IPS-20b (cell line): Measurements from ENCODE around the gene STAT3.
"Not testable (repeated sequence)": the region's sequence is repeated elsewhere in the genome, so short reads cannot be mapped to it uniquely, and the experiment has no call there.

Experiments used
- H3K27ac ChIP-seq: one replicate; pipeline ENCODE4 v1.5.1; 2013; ENCODE audit warnings: low read length
- H3K27me3 ChIP-seq: 2 replicates; pipeline ENCODE4 v1.6.1; 2013; ENCODE audit warnings: mild to moderate bottlenecking, low read length, inconsistent platforms; ENCODE audit not compliant: insufficient read depth
- H3K36me3 ChIP-seq: 2 replicates; pipeline ENCODE4 v1.6.1; 2013; ENCODE audit warnings: low read depth, mild to moderate bottlenecking, inconsistent platforms, low read length, moderate library complexity; ENCODE audit not compliant: insufficient read depth
- H3K4me1 ChIP-seq: 2 replicates; pipeline ENCODE4 v1.6.1; 2013; ENCODE audit warnings: mild to moderate bottlenecking, control low read depth, inconsistent platforms, low read length, moderate library complexity; ENCODE audit not compliant: insufficient read depth
- H3K4me3 ChIP-seq: 2 replicates; pipeline ENCODE4 v1.5.1; 2013; ENCODE audit warnings: mild to moderate bottlenecking, low read length, inconsistent platforms
- H3K9ac ChIP-seq: 2 replicates; pipeline ENCODE4 v1.6.1; 2013; ENCODE audit warnings: low read depth, mild to moderate bottlenecking, inconsistent platforms, low read length, moderate library complexity
- H3K9me3 ChIP-seq: 2 replicates; pipeline ENCODE4 v1.6.1; 2013; ENCODE audit warnings: mild to moderate bottlenecking, low read depth, low read length, inconsistent platforms; ENCODE audit not compliant: insufficient read depth

Gene STAT3

GRCh38 chr17:42361781-42362186, 26.5 kb downstream of the STAT3 start:
- Histone ChIP-seq H3K27me3 (no peaks in the 10 kb centered on the region), H3K4me1 (peaks cover 17% of the 10 kb centered on the region), H3K27ac (no peak overlapping the region), H3K4me3 (no peak overlapping the region), H3K36me3 (no peaks in the 10 kb centered on the region), H3K9me3 (no peaks in the 10 kb centered on the region), H3K9ac (no peak overlapping the region)

DNA sequence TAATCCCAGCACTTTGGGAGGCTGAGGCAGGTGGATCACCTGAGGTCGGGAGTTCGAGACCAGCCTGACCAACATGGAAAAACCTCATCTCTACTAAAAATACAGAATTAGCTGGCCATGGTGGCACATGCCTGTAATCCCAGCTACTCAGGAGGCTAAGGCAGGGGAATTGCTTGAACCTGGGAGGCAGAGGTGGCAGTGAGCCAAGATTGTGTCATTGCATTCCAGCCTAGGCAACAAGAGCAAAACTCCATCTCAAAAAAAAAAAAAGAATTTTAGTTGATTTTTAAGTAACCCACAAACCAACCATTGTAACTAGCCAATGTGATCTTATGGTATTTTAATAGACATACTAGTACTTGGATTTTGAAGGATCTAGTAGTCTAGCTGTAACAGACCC, 27.9 kb downstream of the STAT3 start:
- H3K4me3 ChIP-seq, H3K27me3 ChIP-seq, H3K27ac ChIP-seq, H3K36me3 ChIP-seq, H3K9me3 ChIP-seq, H3K9ac ChIP-seq: not testable (repeated sequence)
- peaks cover 17% of the 10 kb centered on the region for H3K4me1 ChIP-seq

GRCh38 chr17:42359133-42359532, 29.1 kb downstream of the STAT3 start:
- H3K9ac ChIP-seq = no peak overlapping the region
- no peaks in the 10 kb centered on the region for H3K9me3 ChIP-seq
- H3K4me3 ChIP-seq = no peak overlapping the region
- peaks cover 17% of the 10 kb centered on the region for H3K4me1 ChIP-seq
- no peak overlapping the region for H3K27ac ChIP-seq
- H3K36me3 ChIP-seq = no peaks in the 10 kb centered on the region
- H3K27me3 ChIP-seq = no peaks in the 10 kb centered on the region

DNA sequence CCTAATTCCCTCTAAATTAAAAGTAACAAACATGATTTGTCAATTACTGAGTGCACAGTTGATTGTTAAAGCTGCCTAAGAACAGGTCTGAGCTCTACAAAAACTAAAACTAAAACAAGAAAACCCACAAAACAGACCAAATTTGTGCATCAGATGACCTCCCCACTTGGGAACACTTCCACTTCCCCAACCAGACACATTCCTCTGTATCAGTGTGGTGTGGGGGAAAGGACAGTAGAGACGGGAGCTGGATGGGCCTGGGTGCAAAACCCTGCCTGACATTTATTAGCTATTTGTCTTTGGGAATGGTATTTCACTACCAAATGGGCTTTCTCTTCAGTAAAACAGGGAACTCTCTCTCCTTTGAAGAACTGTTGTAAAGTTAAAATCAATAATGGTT, 29.8 kb downstream of the STAT3 start:
- Histone ChIP-seq H3K36me3 (no peaks in the 10 kb centered on the region), H3K9ac (no peak overlapping the region), H3K4me3 (no peak overlapping the region), H3K27me3 (no peaks in the 10 kb centered on the region), H3K4me1 (peaks cover 17% of the 10 kb centered on the region), H3K27ac (no peak overlapping the region), H3K9me3 (no peaks in the 10 kb centered on the region)

DNA sequence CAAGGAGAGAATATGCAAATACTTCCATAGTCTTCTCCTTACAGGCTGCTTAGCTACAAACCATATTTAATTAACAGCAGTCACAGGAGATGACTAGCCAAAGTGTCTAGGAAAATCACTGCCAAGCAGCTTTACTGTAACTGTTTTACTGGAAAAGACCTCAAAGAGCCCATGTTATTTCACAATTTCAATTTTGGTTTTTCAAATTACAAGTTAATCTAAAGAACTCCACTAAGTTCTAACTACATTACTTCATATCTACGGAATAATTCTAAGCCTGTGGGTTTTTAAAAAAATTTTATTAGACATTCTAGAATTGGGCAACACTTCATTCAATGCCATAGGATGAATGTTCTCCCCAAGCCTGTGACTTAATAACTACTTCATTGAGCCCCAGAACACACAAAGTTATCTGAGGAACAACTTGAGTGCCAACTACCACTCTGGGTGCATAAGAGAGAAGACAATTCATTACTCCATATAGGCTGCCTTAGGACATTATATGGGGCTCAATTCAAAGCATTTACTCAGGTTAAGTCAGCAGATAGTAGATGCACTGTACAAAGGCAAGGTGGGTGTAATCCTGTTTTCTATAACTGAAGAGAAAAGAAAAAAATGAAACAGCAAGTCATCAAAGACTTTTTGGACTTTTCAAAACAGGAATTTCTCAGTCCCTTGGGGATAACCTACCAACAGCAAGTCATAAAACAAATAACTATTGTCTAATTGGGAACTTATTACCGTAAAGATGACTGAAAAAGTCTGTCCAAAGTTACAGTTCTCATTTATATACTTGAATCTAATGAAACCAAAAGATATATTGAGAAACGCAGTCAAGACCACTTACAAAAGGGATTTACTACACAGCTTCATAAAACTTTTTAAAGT, 33.0 kb downstream of the STAT3 start:
- H3K27ac ChIP-seq = no peak overlapping the region
- no peak overlapping the region for H3K9ac ChIP-seq
- H3K4me1 ChIP-seq = no peaks in the 10 kb centered on the region

GRCh38 chr17:42348104-42348503, 40.1 kb downstream of the STAT3 start:
- H3K27me3 ChIP-seq = no peaks in the 10 kb centered on the region
- H3K27ac ChIP-seq = no peak overlapping the region
- no peak overlapping the region for H3K9ac ChIP-seq
- no peaks in the 10 kb centered on the region for H3K9me3 ChIP-seq
- H3K4me1 ChIP-seq = peaks cover 7% of the 10 kb centered on the region
- no peak overlapping the region for H3K4me3 ChIP-seq
- H3K36me3 ChIP-seq = peaks cover 33% of the 10 kb centered on the region

More for the DNA sequence above, 33.0 kb downstream of the STAT3 start:
- H3K4me3 ChIP-seq = no peak overlapping the region
- H3K27me3 ChIP-seq = no peaks in the 10 kb centered on the region
- H3K36me3 ChIP-seq = no peaks in the 10 kb centered on the region
- H3K9me3 ChIP-seq = no peaks in the 10 kb centered on the region

GRCh38 chr17:42347606-42348005, 40.6 kb downstream of the STAT3 start:
- peaks cover 7% of the 10 kb centered on the region for H3K4me1 ChIP-seq
- H3K36me3 ChIP-seq = peaks cover 38% of the 10 kb centered on the region
- no peaks in the 10 kb centered on the region for H3K9me3 ChIP-seq
- no peak overlapping the region for H3K9ac ChIP-seq
- no peaks in the 10 kb centered on the region for H3K27me3 ChIP-seq
- no peak overlapping the region for H3K27ac ChIP-seq
- no peak overlapping the region for H3K4me3 ChIP-seq

DNA sequence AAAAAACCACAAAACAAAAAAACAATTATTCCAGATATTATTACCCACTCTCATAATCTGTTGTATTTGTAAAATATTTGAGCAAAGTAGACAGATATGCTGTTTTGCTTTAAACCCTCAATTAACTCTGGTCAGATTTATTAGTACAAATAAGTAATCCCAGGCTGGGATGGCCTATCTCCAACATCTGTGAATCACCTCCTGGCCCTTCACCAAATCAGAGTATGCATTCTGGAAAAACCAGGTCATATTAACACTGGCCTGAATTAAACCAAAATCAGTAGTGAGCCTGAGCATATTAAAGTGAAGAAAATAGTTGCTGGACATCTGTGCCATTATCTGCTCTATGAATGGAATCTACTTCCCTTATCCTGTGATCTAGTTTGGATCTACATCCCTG, 41.0 kb downstream of the STAT3 start:
- Histone ChIP-seq H3K9me3 (no peaks in the 10 kb centered on the region), H3K36me3 (peaks cover 42% of the 10 kb centered on the region), H3K27ac (no peak overlapping the region), H3K27me3 (no peaks in the 10 kb centered on the region), H3K4me1 (peaks cover 7% of the 10 kb centered on the region), H3K9ac (no peak overlapping the region), H3K4me3 (no peak overlapping the region)

- Histone ChIP-seq H3K9ac (no peak overlapping the region), H3K27me3 (no peaks in the 10 kb centered on the region), H3K27ac (no peak overlapping the region), H3K4me1 (peaks cover 7% of the 10 kb centered on the region), H3K4me3 (no peak overlapping the region), H3K9me3 (no peaks in the 10 kb centered on the region), H3K36me3 (peaks cover 50% of the 10 kb centered on the region)
Observed at GRCh38 chr17:42346481-42346880, 41.8 kb downstream of the STAT3 start.

DNA sequence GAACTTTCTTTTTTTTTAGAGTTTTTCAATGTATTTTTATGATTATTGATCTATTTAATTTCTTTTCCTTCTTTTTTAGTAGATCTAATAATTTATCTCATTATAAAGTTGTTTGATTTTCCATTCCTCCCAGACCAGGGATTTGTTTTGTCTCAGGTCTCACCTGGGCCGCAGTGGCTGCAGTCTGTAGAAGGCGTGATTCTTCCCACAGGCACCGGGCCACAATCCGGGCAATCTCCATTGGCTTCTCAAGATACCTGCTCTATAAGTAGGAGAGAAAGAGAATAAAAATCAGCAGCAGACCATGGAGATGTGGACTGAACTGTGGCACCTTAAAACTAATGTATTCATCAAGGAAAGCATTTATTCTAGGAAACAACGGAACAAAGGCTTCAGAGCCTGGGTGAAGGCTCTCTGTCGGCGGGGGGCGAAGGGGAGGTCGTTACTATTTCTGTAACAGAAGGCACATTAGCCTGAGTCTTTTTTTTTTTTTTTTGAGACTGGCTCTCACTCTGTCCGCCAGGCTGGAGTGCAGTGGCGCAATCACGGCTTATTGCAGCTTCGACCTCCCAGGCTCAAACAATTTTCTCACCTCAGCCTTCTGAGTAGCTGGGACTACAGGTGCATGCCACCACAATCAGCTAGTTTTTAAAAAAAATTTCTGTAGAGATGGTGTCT, 42.7 kb downstream of the STAT3 start:
- Histone ChIP-seq H3K36me3 (peaks cover 59% of the 10 kb centered on the region), H3K4me1 (peaks cover 7% of the 10 kb centered on the region), H3K9me3 (no peaks in the 10 kb centered on the region), H3K27me3 (no peaks in the 10 kb centered on the region), H3K9ac (no peak overlapping the region), H3K27ac (no peak overlapping the region), H3K4me3 (no peak overlapping the region)

GRCh38 chr17:42342242-42343008, 45.8 kb downstream of the STAT3 start:
- H3K27ac ChIP-seq = no peak overlapping the region
- peaks cover 7% of the 10 kb centered on the region for H3K4me1 ChIP-seq
- H3K27me3 ChIP-seq = no peaks in the 10 kb centered on the region
- no peak overlapping the region for H3K9ac ChIP-seq
- H3K9me3 ChIP-seq = no peaks in the 10 kb centered on the region
- no peak overlapping the region for H3K4me3 ChIP-seq
- H3K36me3 ChIP-seq = peaks cover 86% of the 10 kb centered on the region
